Neutrophil (primary cell): Measurements from ENCODE around the gene KIF5A.
A peak's percentile ranks its signal among the peaks of the same experiment; 100 is the strongest.

ENCODE experiments used
- H3K27ac ChIP-seq: fragments of 200-600 bp; sonication (generic); 2 replicates; pipeline ENCODE4 v1.5.1; 2016; ENCODE audit warnings: mild to moderate bottlenecking, moderate library complexity
- H3K27me3 ChIP-seq: fragments of 200-600 bp; sonication (generic); 2 replicates; pipeline ENCODE4 v1.6.0; 2016; ENCODE audit warnings: mild to moderate bottlenecking
- H3K36me3 ChIP-seq: fragments of 200-600 bp; sonication (generic); 2 replicates; pipeline ENCODE4 v1.5.1; 2017
- H3K4me1 ChIP-seq, 2 experiments: fragments of 200-600 bp in 1 of 2; sonication (generic) in 1 of 2; 1 replicate in 1 of 2; 2 replicates in 1 of 2; pipeline versions ENCODE4 v1.5.1 to v1.6.1; 2013 to 2016; ENCODE audit warnings: low read depth in 1 of 2, low read length in 1 of 2, mild to moderate bottlenecking in 1 of 2, moderate library complexity in 1 of 2; ENCODE audit not compliant: control insufficient read depth in 1 of 2, insufficient read depth in 1 of 2
- H3K4me3 ChIP-seq, 2 experiments: fragments of 200-600 bp in 1 of 2; sonication (generic) in 1 of 2; 1 replicate in 1 of 2; 2 replicates in 1 of 2; pipeline ENCODE4 v1.5.1; 2013 to 2016; ENCODE audit warnings: low read depth in 1 of 2, low read length in 1 of 2, mild to moderate bottlenecking in 1 of 2, moderate library complexity in 1 of 2
- H3K9me3 ChIP-seq: fragments of 200-600 bp; sonication (generic); 2 replicates; pipeline ENCODE4 v1.5.1; 2016
- CTCF ChIP-seq: fragments of 200-600 bp; sonication (generic); IDR thresholded peaks from 2 replicates; pipeline ENCODE4 v1.5.1; 2016; ENCODE audit warnings: antibody characterized with exemption

Gene KIF5A

GRCh38 chr12:57618966-57619433 is 69.2 kb downstream of the KIF5A start:
- H3K27ac ChIP-seq = no peak overlapping the region
- no peaks in the 10 kb centered on the region for H3K9me3 ChIP-seq
- no peak overlapping the region for H3K4me3 ChIP-seq
- H3K27me3 ChIP-seq = peaks cover 100% of the 10 kb centered on the region
- peaks cover 20 to 25% of the 10 kb centered on the region in 2 experiments for H3K4me1 ChIP-seq
- TF ChIP-seq CTCF = no peak
- H3K36me3 ChIP-seq = no peaks in the 10 kb centered on the region

- Histone ChIP-seq H3K4me1 (peaks cover 20 to 25% of the 10 kb centered on the region in 2 experiments), H3K36me3 (no peaks in the 10 kb centered on the region), H3K27ac (no peak overlapping the region), H3K9me3 (no peaks in the 10 kb centered on the region), H3K4me3 (no peak overlapping the region), H3K27me3 (peaks cover 100% of the 10 kb centered on the region)
- TF ChIP-seq CTCF = no peak
Observed at GRCh38 chr12:57619434-57620244, 69.8 kb downstream of the KIF5A start.

- no peak for TF ChIP-seq CTCF
- Histone ChIP-seq H3K27me3 (peaks cover 100% of the 10 kb centered on the region), H3K4me3 (peak overlapping the region in 1 of 2 experiments; percentile 61), H3K27ac (no peak overlapping the region), H3K4me1 (peaks cover 20 to 25% of the 10 kb centered on the region in 2 experiments), H3K36me3 (no peaks in the 10 kb centered on the region), H3K9me3 (no peaks in the 10 kb centered on the region)
Observed at GRCh38 chr12:57620245-57620935, 70.5 kb downstream of the KIF5A start.

- TF ChIP-seq CTCF = no peak
- Histone ChIP-seq H3K4me1 (peaks cover 20 to 25% of the 10 kb centered on the region in 2 experiments), H3K36me3 (no peaks in the 10 kb centered on the region), H3K27me3 (peaks cover 100% of the 10 kb centered on the region), H3K9me3 (no peaks in the 10 kb centered on the region), H3K27ac (no peak overlapping the region), H3K4me3 (peak overlapping the region; percentile 26 to 61)
Observed at GRCh38 chr12:57620936-57621496, 71.2 kb downstream of the KIF5A start.

GRCh38 chr12:57621497-57622292 is 71.9 kb downstream of the KIF5A start:
- Histone ChIP-seq H3K27me3 (peaks cover 100% of the 10 kb centered on the region), H3K4me1 (peaks cover 20 to 25% of the 10 kb centered on the region in 2 experiments), H3K27ac (no peak overlapping the region), H3K36me3 (no peaks in the 10 kb centered on the region), H3K4me3 (peak overlapping the region; percentile 26 to 61), H3K9me3 (no peaks in the 10 kb centered on the region)
- peak; percentile 64 for TF ChIP-seq CTCF
